Activated CD8-positive, alpha-beta memory T cell treated with anti-CD3 and anti-CD28 coated beads for 48 hours (primary cell): ENCODE results near the gene TAAR2.
"Not testable (repeated sequence)": the region's sequence is repeated elsewhere in the genome, so short reads cannot be mapped to it uniquely, and the experiment has no call there.

Experiments
- DNase-seq, 3 experiments: peaks; one replicate each; pipeline ENCODE4 v3.0.0-alpha.2; 2020; ENCODE audit warnings: low read depth in 2 of 3, low spot score in 2 of 3

TAAR2 gene

DNA sequence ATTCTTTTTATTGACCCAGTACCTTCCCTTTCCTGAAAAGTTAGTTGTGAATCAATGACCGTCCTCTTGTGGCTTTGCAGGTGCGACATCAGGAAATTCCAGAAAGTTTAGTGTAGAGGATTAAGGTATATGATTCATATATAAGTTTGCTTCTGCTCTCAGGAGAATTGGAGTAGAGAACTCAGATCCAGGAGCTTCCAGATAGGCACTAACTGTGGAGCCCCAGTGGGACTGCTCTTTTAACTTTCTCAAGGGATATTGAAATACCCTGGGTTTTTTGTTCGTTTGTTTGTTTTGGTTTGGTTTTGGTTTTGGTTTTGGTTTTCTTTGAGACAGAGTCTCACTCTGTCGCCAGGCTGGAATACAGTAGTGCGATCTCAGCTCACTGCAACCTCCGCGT is 9.5 kb downstream of the TAAR2 start:
- no peak for DNase-seq

DNA sequence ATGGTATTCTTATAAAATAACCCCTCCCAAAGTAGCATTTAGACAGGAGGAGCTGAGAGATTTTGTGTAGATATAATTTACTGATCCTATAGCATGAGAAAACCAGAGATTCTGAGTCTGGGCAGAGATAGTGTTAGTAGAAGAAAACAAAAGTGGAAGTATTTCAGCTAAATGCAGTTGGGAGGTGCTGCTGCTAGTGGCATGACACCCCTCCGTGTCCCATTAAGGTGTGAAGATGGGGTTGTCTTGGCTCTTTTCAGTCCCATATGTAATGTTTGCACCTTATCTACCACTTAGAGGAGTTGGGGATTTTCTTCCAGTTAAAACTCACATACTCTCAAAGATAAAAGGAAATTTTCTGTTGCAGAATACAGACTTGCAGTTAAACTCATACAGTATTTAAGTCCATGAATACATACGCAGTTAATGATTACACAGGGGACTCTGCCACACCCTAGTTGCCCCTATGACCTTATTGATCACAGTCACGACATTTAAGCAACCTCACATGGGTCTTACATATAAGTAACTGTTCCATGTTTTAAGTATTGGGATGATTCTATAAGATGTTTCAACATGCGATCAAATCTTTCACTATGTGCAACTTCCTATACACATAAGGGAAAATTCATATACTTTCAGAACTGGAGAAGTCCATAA is 11.5 kb downstream of the TAAR2 start:
- no peak for DNase-seq

DNA sequence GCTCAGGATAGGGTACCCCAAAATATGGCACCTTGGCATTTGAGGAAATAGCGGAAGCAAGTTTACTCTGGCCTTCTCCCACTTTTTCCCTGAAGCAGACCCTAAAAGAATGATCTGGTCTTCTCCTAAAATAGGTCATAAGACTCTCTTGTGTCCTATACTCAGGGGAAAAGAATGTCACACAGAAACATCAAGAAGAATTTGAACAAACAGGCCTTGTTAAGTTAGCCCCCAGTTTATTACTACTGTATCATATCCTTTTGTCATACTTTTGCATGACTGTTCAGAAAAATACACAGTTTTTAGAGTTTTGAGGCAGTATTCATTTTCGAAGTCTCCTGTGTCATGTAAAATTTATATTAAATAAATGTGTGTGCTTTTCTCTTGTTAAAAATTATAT is 12.5 kb downstream of the TAAR2 start:
- DNase-seq: no peak

DNA sequence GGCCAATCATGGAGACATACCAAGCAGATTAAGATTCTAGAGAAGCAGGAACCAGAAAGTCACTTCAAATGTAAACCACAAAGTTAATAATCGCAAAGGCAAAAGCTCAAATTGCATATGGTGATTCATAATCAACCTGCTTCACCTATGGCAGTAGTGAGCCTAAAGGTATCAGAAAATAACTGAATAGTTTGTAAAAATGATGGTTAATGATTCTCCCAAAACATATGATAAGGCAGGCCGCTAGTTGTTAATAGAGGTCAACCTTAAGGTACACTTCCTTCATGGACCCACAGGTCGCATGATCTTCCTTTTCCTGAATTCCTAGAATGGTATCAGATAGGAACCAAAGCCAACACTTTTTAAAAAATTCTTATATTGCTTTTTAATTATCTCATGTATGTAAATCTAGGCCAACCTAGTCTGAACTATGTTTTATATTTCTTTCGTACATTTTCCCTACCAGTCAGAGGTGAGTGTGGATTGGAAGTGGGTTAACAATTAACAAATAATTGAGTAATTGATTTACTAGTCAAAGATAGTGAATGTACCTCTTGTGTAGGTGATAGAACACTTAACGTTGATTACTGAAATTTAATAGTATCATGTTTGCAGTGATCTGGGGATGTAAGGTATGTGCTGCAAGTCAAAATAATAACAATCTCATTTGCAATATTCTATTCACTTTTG is 16.4 kb downstream of the TAAR2 start:
- no peak for DNase-seq

DNA sequence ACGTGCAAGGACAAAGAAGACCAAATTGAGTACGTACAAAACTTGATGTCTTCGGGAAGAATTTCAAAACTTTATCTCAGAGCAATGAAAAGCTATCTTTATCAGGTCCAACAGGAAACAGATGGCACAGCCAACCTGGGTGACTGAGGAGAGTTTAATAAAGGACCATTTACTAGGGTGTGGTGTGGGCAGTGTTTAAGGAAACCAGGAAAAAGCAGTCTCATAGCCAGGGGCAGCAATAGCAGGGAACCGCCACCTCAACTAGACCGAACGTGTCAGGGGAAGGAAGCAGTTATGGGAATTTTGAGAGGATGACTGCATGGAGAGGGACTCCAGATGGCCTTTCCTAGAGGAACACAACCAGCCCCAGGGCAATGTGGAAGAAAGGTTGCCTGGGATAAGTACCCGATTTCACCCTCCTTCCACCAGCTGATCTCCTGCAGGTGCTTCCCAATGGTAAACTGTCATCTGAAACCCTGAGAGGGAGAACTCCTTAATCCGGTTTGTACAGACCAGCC is 19.4 kb downstream of the TAAR2 start:
- DNase-seq: no peak

DNA sequence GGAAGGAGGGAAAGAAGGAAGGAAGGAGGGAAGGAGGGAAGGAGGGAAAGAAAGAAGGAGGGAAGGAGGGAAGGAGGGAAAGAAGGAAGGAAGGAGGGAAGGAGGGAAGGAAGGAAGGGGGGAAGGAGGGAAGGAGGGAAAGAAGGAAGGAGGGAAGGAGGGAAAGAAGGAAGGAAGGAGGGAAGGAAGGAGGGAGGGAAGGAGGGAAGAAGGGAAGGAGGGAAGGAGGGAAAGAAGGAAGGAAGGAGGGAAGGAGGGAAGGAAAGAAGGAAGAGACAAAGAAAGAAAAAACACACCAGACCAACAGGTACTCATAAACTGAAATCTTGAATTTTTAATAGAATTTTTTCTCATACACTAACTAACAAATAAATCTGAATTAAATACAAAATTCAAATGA is 23.2 kb downstream of the TAAR2 start:
- DNase-seq: not testable (repeated sequence)

DNA sequence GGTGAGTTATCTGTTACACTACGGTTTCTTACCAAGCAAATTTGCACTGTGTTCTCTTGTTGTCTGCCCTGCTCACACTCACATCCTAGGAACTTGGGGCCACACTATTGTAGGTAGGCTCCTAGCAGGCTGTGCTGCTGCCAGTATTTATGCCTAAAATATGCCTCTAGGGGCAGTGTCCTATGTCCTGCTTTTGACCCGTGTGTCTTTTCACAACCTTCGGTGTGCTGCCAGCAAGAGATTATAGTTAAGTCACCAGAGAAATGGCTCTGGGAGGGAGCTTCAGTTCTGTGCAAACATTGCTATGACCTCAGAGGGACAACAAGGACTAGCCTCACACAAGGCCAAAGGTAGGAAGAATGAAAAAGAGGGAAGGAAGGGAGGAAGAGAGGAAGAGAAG is 25.6 kb downstream of the TAAR2 start:
- no peak for DNase-seq

DNA sequence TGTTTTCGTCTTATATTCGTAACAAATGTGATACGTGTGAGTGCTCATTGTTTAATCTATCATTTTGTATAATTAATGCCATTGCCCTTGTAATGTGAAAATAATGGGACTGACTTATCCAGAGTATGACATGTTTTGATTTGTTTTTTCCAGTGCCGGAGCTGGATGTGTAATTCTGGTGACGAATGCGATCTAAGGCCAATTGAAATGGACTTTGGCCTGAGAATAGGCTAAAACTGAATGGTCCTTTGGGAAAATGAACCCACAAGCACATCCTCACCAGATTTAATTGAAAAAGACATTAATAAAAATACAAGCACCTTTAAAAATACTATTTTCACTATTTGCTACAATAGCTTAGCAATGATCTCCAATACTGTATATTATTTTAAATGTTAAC is 27.9 kb downstream of the TAAR2 start:
- no peak for DNase-seq

DNA sequence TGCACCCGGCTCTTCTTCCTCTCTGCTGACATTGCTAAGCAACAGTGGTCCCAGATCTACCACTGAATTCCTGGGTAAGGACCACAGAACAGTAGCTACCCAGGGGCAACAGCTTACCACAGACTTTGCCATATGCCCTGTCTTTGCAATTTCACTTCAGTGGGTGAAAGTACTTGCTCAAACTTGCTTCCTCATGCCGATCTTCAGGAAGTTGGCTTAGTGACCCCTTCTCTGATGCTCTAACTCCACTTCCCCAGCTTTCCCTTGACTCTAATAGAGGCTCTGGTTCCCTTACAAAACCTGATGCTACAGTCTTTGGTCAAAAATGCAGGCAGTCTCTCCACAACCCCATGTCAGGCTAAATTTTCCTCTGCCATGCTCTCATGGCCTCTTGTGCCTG is 31.2 kb downstream of the TAAR2 start:
- no peak for DNase-seq

DNA sequence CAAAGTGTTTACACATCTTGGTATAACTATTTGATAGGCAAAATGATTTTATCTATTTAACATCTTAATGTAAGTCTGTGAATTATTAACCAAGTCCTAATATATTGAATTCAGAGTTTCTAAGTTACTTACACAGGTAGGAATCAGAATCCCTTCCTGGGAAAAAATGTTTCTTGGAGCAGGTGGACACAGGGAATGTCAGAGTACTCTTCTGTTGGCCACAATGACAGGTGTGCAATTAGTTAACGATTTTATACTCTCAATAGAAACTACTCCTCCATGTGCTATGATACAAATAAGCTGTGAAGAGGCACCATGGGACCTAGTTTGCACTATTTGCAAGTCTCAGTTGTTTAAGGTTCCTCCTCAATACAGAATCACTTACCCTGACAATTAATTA is 33.7 kb downstream of the TAAR2 start:
- DNase-seq: no peak

DNA sequence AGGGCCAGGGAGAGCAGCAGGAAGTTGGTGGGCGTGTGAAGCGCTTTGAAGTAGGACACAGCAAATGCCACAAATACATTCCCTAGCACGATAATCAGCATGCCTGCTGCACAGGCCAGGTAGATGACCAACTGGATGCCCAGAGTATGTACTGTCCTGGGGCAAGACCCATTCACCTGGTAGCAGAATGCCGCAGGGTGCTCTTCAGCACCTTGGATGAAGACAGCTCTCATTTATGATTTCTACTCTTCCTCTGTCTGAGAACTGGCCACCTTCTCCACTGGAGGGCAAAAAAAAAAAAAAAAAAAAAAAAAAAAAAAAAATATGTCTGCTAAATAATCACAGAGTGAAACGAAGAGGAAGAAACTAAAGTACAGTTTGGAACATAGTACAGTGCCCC is 34.6 kb downstream of the TAAR2 start, which contains the start of gene TAAR5:
TAAR5 (minus strand) TSS at position 288 of the 400 bp plus-strand sequence; CDS start at position 233, 55 bp downstream.
- no peak for DNase-seq

DNA sequence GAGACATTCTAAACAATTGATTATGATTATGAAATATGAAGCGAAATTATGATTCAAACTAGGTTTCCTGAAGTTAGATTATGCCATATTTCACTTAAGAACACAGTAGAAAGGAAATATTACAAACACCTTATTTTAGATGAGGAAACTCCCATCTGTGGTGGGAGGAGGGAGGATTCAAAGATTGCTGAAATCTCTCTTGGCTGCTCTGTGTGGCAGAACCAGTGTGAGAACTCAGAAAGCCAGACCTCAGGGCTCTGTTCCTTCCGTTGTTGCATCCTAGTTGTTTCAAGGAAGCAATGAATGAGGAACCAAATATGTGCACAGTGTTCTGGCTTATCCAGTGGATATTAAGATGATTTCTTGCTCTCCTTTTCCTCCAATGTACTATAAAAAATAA is 36.7 kb downstream of the TAAR2 start:
- DNase-seq: no peak

DNA sequence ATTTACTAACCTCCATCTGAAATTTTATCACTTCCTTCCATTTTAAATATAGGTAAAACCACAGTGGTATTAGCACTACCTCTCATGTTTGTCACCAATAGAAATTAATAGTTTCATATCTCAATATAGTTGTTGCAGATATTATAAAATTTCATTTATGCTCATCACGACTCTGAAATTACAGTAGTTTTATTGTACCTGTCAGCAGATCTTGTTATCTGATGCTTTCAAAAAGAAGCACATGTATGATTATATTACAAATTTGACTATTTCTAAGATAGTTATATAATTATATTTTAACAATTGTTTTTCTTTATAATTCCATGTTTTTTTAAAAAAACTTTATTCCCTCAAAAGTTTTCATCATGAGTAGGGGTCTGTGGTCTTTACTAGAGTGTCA is 39.4 kb downstream of the TAAR2 start:
- DNase-seq: no peak

DNA sequence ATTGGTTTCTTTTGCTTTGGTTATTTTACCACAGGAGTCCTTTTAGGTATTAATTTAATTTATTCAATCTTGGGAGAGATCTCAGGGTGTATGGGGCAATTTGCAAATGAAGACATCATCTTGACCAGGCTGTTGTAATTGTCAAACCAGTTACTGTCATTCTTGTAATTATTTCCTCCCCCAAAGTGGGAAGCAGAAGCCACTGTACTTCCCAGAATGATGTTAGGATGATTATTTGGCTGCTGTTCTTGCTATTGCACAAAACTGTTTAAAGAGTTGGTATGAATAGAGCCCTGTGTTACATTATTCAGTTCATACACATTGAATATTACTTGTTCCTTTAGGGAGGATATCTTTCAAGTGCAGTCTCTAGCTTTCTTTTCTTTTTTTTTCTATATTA is 52.3 kb downstream of the TAAR2 start:
- DNase-seq: no peak

DNA sequence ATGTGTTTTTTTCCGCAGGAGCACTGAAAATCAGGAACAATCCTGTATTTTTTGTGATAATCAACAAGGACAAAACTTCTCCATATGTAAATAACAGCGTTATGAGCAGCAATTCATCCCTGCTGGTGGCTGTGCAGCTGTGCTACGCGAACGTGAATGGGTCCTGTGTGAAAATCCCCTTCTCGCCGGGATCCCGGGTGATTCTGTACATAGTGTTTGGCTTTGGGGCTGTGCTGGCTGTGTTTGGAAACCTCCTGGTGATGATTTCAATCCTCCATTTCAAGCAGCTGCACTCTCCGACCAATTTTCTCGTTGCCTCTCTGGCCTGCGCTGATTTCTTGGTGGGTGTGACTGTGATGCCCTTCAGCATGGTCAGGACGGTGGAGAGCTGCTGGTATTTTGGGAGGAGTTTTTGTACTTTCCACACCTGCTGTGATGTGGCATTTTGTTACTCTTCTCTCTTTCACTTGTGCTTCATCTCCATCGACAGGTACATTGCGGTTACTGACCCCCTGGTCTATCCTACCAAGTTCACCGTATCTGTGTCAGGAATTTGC is 53.8 kb downstream of the TAAR2 start, which contains the start of gene TAAR6:
TAAR6 (plus strand) TSS at position 102 of the 557 bp plus-strand sequence; CDS start at position 102, 0 bp downstream.
- DNase-seq: no peak

DNA sequence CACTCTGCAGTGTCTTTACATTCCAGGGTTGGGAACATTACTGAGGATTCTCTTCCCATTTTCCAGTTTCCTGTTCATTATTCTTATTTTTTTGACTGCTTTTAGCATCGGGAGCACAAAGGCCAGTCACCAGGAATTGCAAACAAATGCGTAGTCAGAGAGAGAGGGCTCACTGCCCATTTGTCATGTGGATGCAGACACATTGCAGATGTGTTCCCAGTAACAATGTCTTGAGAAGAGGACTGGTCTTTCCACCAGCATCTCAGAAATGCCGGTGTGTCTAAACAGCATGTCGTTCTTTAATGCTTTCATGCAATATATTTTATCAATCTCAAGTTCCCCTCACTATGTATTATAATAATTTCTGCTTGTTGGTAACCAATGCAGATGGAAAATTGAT is 54.9 kb downstream of the TAAR2 start:
- no peak for DNase-seq

DNA sequence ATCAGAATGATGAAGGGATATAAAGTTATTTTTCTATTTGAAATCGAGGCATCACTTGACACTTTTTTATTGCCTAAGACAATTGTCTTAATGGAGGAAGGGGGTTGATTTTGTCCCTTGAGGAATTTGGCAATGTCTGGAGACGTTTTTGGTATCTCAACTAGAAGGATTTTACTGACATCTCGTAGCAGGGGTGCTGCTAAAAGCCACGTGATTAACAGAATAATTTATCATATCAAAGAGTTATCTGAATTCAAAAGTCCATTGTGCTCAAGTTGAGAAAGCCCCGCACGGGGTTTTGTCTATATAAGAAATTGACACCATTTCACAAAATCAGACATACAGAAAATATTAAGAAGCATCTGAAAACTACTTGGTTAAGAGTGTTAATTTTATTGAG is 55.5 kb downstream of the TAAR2 start:
- no peak for DNase-seq

DNA sequence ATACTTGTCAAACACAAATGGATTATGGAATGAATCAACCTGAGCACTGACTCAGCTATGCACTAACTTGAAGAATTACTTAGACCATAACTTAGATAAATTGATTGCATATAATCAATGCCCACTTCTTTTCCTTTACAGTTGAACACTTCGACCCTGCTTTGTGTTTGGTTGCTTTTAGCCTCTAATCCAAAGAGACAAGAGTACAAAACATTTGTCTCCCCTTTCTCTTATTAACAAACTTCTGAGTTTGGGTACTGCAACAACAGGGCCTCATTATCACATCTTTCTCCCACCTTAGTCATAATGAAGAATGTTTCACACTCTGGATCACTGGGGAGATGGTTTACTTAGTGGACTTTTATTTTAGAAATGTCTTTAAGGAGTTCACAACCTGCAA is 56.5 kb downstream of the TAAR2 start:
- DNase-seq: no peak
